HepG2 (cell line): ENCODE measurements around the gene FGA. TPM values are rescaled to one million over a fixed set of nuclear protein-coding genes. Genes with fewer than 3 reads are reported as not detected.

Source experiments
- polyA plus RNA-seq, 8 experiments: library from polyadenylated mRNA; depleted of rRNA in 3 of 8; stranded (reverse) in 7 of 8; unstranded in 1 of 8; fragments of >200 nt; fragmentation: Illumina TruSeq in 4 of 8; extraction: Trizol in 4 of 8; gene quantifications; 2 replicates each; pipeline versions ENCODE4 v1.2.1 to v1.2.3, GENCODE V29; 2011 to 2016; ENCODE audit warnings: low read depth in 4 of 8, missing spikeins in 1 of 8, mixed read lengths in 1 of 8; ENCODE audit not compliant: insufficient read depth in 1 of 8
- small RNA-seq, 3 experiments: library from RNA; depleted of rRNA; stranded (forward); fragments of <200 nt; gene quantifications; one replicate each; pipeline ENCODE3, GENCODE V24; 2012; ENCODE audit warnings: low read depth in 2 of 3, low replicate concordance in 1 of 3; ENCODE audit not compliant: insufficient read length in 3 of 3, insufficient read depth in 2 of 3
- total RNA-seq, 5 experiments: library from RNA; depleted of rRNA; stranded (reverse); fragments of >200 nt; fragmentation: Illumina TruSeq; extraction: Trizol; gene quantifications; 2 replicates each; pipeline ENCODE4 v1.2.3, GENCODE V29; 2016; ENCODE audit warnings: low read depth in 1 of 5

FGA gene
- total and polyA plus RNA-seq, 2 of the 13 experiments (the other 11 are each of a cell fraction or from before 2014, with no cell fraction given): 640 to 1,523 TPM

Small RNA genes within 50 kb of the gene (small RNA-seq; reads per million reads assigned to genes)
- 0 reads per million in 3 experiments for gene RNU6-1285P

Other genes with a start within 250 kb of the FGA start
- not detected in 2 replicates for gene DCHS2, start 98.9 kb downstream of the FGA start, total RNA-seq (2016; rRNA removed; fragmentation: Illumina TruSeq; extraction: Trizol)
- gene DCHS2, start 98.9 kb downstream of the FGA start, polyA plus RNA-seq (2011; rRNA removed): 0.03 and 0.05 TPM in 2 replicates
- gene PLRG1, start 40.3 kb downstream of the FGA start, total RNA-seq (2016; rRNA removed; fragmentation: Illumina TruSeq; extraction: Trizol): 110 and 177 TPM in 2 replicates
- gene PLRG1, start 40.3 kb downstream of the FGA start, polyA plus RNA-seq (2011; rRNA removed): 63.2 and 77.3 TPM in 2 replicates
- gene FGB, start 27.7 kb downstream of the FGA start, total RNA-seq (2016; rRNA removed; fragmentation: Illumina TruSeq; extraction: Trizol): 408 and 784 TPM in 2 replicates
- 226 and 273 TPM in 2 replicates for gene FGB, start 27.7 kb downstream of the FGA start, polyA plus RNA-seq (2011; rRNA removed)
- gene FGG, start 21.9 kb upstream of the FGA start, total RNA-seq (2016; rRNA removed; fragmentation: Illumina TruSeq; extraction: Trizol): 1,495 and 2,423 TPM in 2 replicates
- gene FGG, start 21.9 kb upstream of the FGA start, polyA plus RNA-seq (2011; rRNA removed): 1,030 and 1,037 TPM in 2 replicates
- gene LRAT, start 153.3 kb upstream of the FGA start, total RNA-seq (2016; rRNA removed; fragmentation: Illumina TruSeq; extraction: Trizol): not detected in 2 replicates
- 0.11 TPM in 1 of 2 replicates, not detected in the other for gene LRAT, start 153.3 kb upstream of the FGA start, polyA plus RNA-seq (2011; rRNA removed)
- not detected in 2 replicates for gene RBM46, start 190.5 kb upstream of the FGA start, total RNA-seq (2016; rRNA removed; fragmentation: Illumina TruSeq; extraction: Trizol)
- not detected in 2 replicates for gene RBM46, start 190.5 kb upstream of the FGA start, polyA plus RNA-seq (2011; rRNA removed)